Activated naive CD8-positive, alpha-beta T cell treated with anti-CD3 and anti-CD28 coated beads, Interleukin-2, amount 10 ng/mL, durations not matched to agents 7 days and 5 days (primary cell): ENCODE data around the gene WWOX. TPM values are rescaled to one million over a fixed set of nuclear protein-coding genes. Genes with fewer than 3 reads are reported as not detected.

Source experiments
- ATAC-seq: fragments of 150-1000 bp; cut with Tn5 transposase; one replicate; pipeline ENCODE4 v1.10.0; 2021; ENCODE audit warnings: low read depth, moderate library complexity
- POLR2A ChIA-PET: fragments of 350-600 bp; sonication (Branson Sonifier 250); formaldehyde crosslinking; loops from one replicate; lab custom pipeline; 2021; ENCODE audit warnings: antibody characterized with exemption; lab: Charles Lee
- DNase-seq: peaks from one replicate; pipeline ENCODE4 v3.0.0; 2021
- H3K27ac Mint-ChIP-seq: one replicate; pipeline ENCODE4 v1.8.0; 2022; ENCODE audit warnings: mild to moderate bottlenecking, mixed read lengths
- H3K27me3 Mint-ChIP-seq: one replicate; pipeline ENCODE4 v1.8.0; 2022; ENCODE audit warnings: mild to moderate bottlenecking, moderate library complexity, mixed read lengths
- H3K36me3 Mint-ChIP-seq: one replicate; pipeline ENCODE4 v1.8.0; 2021; ENCODE audit warnings: mild to moderate bottlenecking, mixed read lengths
- H3K4me1 Mint-ChIP-seq: one replicate; pipeline ENCODE4 v1.8.0; 2021; ENCODE audit warnings: mixed read lengths
- H3K4me3 Mint-ChIP-seq: one replicate; pipeline ENCODE4 v1.8.0; 2022; ENCODE audit warnings: mild to moderate bottlenecking, moderate library complexity, mixed read lengths
- H3K9me3 Mint-ChIP-seq: one replicate; pipeline ENCODE4 v1.8.0; 2021; ENCODE audit warnings: mixed read lengths
- total RNA-seq, 2 experiments: library from RNA; stranded (reverse); gene quantifications; one replicate each; pipeline ENCODE4 v1.2.3, GENCODE V29; 2021

WWOX gene
- total RNA-seq, 2 experiments from 2014 or later = 26.8 to 27.7 TPM

DNA sequence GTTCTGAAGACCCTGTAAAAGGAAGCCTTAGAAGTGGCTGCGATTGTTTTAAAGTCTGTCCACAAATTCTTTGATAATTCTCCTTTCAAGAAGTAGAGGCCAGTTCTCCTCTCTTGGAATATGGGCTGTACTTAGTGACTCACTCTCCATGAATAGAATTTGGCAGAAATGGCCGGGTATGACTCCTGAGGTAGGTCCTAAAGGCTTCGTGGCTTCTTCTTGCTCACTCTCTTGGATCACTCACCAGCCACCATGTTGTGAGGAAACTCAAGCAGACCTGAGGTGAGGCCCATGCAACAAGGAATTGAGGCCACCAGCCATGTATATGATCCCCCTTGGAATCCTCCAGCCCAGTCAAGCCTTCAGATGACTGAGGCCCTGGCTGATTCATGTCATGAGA lies 75.8 kb downstream of the WWOX start:
- H3K4me3 Mint-ChIP-seq = no peak overlapping the region
- no peaks in the 10 kb centered on the region for H3K27me3 Mint-ChIP-seq
- DNase-seq = no peak
- no peaks in the 10 kb centered on the region for H3K4me1 Mint-ChIP-seq
- no peaks in the 10 kb centered on the region for H3K36me3 Mint-ChIP-seq
- no peak for ATAC-seq
- no peak overlapping the region for H3K27ac Mint-ChIP-seq
- POLR2A ChIA-PET = no interaction called here
- H3K9me3 Mint-ChIP-seq = peaks cover 3% of the 10 kb centered on the region

DNA sequence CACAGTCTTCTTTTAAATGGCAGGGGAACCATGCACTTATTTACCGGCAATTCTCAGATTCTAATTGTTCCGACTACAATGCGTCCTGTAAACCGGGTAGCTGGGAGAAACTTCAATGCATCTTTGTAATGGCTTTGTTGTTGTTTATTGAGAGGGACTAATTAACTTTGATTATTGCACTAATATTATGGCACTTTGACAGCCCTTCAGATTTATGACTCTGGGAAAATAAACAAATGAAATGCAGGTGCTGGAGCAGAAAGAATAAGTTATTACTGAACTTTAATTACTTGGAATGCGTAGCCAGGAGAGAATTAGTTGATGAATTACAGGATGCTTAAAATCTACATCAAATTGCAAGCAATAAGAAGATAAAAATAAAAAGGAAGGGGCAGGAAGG lies 77.0 kb downstream of the WWOX start:
- DNase-seq (no peak), ATAC-seq (no peak)
- POLR2A ChIA-PET = no interaction called here
- H3K36me3 Mint-ChIP-seq = no peaks in the 10 kb centered on the region
- H3K9me3 Mint-ChIP-seq = peaks cover 3% of the 10 kb centered on the region
- no peaks in the 10 kb centered on the region for H3K27me3 Mint-ChIP-seq
- no peaks in the 10 kb centered on the region for H3K4me1 Mint-ChIP-seq
- no peak overlapping the region for H3K27ac Mint-ChIP-seq
- no peak overlapping the region for H3K4me3 Mint-ChIP-seq

DNA sequence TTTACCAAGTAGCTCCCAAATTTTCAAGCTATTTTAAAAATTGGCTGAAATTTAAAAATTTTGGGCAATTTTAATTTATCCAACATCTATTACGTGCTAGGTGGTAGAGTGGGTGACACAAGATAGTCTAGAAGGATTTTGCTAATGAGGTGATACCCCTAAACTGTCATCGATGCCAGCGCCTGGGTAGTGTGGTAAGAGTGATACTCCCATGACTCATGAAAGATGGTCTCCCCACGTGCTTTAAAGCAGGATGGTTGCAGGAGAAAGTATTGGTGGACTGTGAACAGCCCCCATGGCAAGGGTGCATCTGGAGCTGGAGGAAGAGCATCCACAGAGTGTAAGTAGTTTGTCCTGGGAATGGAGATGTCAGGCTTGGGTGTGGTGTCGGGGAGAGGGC lies 77.8 kb downstream of the WWOX start:
- ATAC-seq (no peak), DNase-seq (no peak)
- H3K27me3 Mint-ChIP-seq = no peaks in the 10 kb centered on the region
- peaks cover 3% of the 10 kb centered on the region for H3K9me3 Mint-ChIP-seq
- no peak overlapping the region for H3K4me3 Mint-ChIP-seq
- H3K36me3 Mint-ChIP-seq = no peaks in the 10 kb centered on the region
- H3K4me1 Mint-ChIP-seq = no peaks in the 10 kb centered on the region
- POLR2A ChIA-PET = no interaction called here
- no peak overlapping the region for H3K27ac Mint-ChIP-seq

DNA sequence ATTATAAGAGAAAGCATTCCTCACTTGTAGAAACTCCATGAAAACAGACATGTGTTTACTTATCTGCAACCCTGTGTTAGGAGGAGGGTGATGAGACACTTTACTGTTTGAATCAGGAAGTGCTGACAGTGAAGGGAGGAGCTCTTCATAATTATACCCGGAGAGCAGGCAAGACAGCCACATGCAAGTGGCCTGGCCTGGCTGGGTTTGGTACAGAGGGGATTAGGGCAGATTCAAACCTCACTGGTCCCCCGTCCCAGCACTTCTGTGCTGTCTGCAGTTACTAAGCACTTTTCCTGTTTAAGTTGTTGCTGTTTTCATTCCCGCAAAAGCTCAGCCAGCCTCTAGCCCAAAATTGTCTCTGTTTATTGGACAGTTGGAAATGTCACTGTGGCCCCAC lies 78.5 kb downstream of the WWOX start:
- no peaks in the 10 kb centered on the region for H3K27me3 Mint-ChIP-seq
- no peak for ATAC-seq
- POLR2A ChIA-PET = no interaction called here
- H3K4me3 Mint-ChIP-seq = no peak overlapping the region
- DNase-seq = no peak
- peaks cover 3% of the 10 kb centered on the region for H3K9me3 Mint-ChIP-seq
- no peak overlapping the region for H3K27ac Mint-ChIP-seq
- no peaks in the 10 kb centered on the region for H3K36me3 Mint-ChIP-seq
- H3K4me1 Mint-ChIP-seq = no peaks in the 10 kb centered on the region

DNA sequence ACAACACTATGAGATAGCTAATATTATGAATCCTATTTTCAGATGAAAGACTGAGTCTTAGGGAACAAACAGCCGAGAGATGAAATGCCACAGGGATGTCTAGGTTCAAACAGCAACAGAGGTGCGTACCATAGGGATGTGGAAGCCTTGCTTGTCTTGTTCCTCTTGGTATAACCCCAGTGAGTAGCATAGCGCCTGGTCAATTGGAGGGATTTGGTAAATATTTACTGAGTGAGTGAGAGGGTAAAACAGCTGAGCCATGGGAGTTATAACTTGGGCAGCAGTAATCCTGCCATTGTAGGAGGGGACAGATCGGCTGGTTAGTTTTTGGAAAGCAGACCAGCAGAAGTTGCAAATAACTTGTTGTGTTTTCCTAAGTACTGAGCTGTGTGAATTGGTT lies 80.2 kb downstream of the WWOX start:
- Mint-ChIP-seq H3K27me3 (no peaks in the 10 kb centered on the region), H3K4me1 (no peaks in the 10 kb centered on the region), H3K9me3 (no peaks in the 10 kb centered on the region), H3K36me3 (no peaks in the 10 kb centered on the region), H3K27ac (no peak overlapping the region), H3K4me3 (no peak overlapping the region)
- DNase-seq (no peak), ATAC-seq (no peak)
- POLR2A ChIA-PET = no interaction called here

DNA sequence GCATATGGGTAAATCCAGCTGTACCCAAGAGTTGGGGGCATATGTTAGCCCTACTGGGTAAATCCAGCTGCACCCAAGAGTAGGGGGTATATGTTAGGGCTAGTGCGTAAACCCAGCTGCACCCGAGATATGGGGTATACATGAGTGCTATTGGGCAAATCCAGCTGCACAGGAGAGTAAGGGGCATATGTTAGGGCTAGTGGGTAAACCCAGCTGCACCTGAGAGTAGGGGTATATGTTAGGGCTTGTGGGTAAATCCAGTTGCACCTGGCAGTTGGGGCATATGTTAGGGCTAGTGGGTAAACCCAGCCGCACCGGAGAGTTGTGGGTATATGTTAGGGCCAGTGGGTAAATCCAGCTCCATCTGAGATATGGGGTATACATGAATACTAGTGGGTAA lies 80.9 kb downstream of the WWOX start:
- Mint-ChIP-seq H3K27me3 (no peaks in the 10 kb centered on the region), H3K9me3 (no peaks in the 10 kb centered on the region), H3K4me1 (no peaks in the 10 kb centered on the region), H3K27ac (no peak overlapping the region), H3K36me3 (no peaks in the 10 kb centered on the region), H3K4me3 (no peak overlapping the region)
- no peak for ATAC-seq
- POLR2A ChIA-PET = no interaction called here
- no peak for DNase-seq

DNA sequence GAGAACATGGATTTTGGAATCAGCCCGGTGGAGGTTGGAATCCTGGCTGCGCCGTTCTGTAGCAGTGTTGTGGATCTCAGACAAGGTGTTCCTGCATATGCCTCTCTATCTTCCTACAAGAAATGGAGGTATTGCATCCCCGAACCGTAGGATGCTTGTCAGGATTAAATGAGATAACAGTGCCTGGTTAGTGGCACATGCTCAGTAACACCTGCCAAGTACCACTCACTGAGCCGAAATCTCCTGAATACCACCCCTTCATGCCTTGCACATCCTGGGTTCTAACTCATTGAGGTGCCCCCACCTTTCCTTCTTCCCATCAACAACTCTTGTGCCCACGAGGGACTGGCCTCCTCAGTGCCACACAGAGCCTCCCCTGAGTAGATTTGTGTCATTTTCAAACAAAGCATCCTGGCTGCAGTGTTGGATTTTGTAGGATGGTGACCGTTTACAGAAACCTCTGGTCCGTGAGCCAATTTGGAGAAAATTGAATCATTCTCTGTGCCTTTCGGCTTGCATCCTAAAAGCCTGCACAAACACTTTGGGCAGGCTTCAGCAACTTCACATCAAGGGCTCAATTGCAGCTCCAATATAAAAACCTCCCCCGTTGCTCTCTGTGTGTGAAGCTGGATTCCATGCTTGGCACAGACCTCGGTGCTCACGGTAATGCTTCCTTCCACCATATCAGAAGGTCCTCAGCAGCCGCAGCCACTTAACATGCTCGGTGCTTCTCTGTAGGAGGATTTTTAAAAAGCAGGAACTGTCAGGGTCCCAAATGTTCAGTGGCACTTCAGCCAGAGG lies 84.2 kb downstream of the WWOX start:
- POLR2A ChIA-PET = no interaction called here
- Mint-ChIP-seq H3K9me3 (no peaks in the 10 kb centered on the region), H3K4me1 (no peaks in the 10 kb centered on the region), H3K27ac (no peak overlapping the region), H3K4me3 (no peak overlapping the region), H3K36me3 (no peaks in the 10 kb centered on the region), H3K27me3 (no peaks in the 10 kb centered on the region)
- ATAC-seq (no peak), DNase-seq (no peak)

DNA sequence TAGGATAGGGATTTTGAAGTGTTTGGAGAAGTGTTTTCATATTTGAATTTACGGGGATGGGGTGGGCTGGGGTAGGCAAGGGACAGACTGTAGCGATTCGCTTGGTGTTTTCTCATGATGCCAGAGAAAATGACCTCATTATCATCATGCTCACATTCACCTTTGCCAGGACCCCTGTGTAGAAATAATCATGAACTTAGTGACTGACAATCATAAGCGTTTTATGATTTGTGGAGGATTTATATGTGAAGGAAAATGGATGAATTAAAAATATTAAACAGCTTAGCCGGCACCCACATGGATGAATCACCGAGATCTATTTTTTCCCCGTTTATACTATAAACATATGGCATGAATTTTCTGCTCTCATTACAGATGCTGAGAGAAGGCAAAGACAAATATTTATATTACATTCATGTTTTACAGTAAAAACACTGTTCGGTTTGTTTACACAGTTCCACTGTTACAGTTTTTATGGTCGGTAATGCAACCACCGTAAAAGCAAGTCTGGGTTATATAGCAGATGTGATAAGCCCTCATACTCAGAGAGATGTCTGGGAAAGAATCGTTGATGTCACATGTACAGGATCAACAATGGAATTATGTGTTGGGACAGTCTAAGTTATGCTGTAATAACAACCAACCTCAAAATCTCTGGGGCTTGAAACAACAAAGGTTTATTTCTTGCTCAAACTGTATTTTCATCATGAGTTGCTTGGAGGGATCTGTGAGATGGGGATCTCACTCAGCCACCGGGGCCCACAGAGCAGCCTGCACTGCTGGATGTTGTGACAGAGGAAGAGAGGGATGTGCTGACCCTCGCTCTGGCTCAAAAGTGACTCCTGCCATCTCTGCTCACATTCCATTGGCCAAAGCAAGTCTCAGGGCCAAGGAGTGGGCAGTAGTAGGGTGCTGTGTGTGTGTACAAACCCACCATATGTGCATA lies 85.1 kb downstream of the WWOX start:
- H3K36me3 Mint-ChIP-seq = no peaks in the 10 kb centered on the region
- no peaks in the 10 kb centered on the region for H3K4me1 Mint-ChIP-seq
- DNase-seq (no peak), ATAC-seq (no peak)
- H3K27ac Mint-ChIP-seq = no peak overlapping the region
- peaks cover 1% of the 10 kb centered on the region for H3K9me3 Mint-ChIP-seq
- H3K27me3 Mint-ChIP-seq = no peaks in the 10 kb centered on the region
- POLR2A ChIA-PET = no interaction called here
- no peak overlapping the region for H3K4me3 Mint-ChIP-seq

DNA sequence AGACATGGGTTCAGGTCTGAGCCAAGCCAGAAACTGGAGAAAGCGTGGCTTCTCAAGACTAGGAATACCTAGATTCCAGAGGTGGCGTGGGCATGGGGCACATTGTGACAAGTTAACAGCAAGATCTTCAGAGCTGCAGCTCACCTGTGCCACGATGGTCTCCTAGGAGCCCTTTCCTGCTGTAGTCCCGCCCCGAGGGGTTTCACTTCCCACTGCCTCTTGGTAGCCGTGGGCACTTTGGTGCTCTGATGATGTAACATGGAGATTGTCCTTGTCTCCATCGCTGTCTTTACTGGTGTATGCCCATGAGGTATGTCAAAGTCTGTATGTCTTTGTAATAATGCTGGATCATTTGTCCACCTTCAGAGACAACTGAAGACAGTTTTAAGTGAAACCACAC lies 89.7 kb downstream of the WWOX start:
- POLR2A ChIA-PET = no interaction called here
- peaks cover 2% of the 10 kb centered on the region for H3K9me3 Mint-ChIP-seq
- no peaks in the 10 kb centered on the region for H3K27me3 Mint-ChIP-seq
- H3K4me1 Mint-ChIP-seq = no peaks in the 10 kb centered on the region
- ATAC-seq (no peak), DNase-seq (no peak)
- no peak overlapping the region for H3K27ac Mint-ChIP-seq
- H3K4me3 Mint-ChIP-seq = no peak overlapping the region
- no peaks in the 10 kb centered on the region for H3K36me3 Mint-ChIP-seq

DNA sequence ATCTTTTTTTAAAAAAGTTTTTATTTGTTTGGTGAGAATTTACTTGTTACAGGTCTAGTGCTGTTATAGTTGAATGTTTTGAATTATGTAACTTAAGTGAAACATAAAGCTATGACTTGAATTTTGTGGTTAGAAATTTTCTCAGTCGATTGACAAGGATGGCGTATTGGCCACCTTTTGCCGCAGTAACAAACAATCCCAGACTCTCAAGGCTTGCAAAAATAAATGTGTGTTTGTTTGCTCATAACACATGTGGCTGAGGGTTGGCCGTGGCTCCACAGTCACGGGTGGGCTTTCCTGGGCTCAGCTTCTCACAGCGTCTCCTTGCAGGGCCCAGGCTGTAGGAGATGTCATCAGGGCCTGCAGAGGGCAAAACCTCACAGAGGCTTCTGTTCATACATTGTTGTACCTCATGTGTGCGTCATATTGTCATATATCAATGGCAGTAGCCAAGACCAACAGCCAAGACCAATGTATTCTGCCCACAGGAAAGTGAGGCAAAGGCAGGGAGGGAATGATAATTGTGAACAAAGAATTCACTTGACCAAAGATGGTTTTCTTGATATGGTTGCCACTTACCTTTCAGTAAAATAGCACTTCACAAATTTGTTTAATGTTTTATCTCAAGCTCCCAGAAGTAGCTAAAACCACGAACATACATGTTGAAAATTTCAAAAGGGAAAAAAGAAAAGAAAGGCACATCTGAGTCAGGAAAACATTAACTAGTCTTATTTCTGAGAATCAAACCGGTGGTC lies 93.5 kb downstream of the WWOX start:
- Mint-ChIP-seq H3K36me3 (no peaks in the 10 kb centered on the region), H3K9me3 (peaks cover 2% of the 10 kb centered on the region), H3K27me3 (no peaks in the 10 kb centered on the region), H3K4me1 (no peaks in the 10 kb centered on the region), H3K27ac (no peak overlapping the region), H3K4me3 (no peak overlapping the region)
- no peak for DNase-seq
- no peak for ATAC-seq
- POLR2A ChIA-PET = no interaction called here

DNA sequence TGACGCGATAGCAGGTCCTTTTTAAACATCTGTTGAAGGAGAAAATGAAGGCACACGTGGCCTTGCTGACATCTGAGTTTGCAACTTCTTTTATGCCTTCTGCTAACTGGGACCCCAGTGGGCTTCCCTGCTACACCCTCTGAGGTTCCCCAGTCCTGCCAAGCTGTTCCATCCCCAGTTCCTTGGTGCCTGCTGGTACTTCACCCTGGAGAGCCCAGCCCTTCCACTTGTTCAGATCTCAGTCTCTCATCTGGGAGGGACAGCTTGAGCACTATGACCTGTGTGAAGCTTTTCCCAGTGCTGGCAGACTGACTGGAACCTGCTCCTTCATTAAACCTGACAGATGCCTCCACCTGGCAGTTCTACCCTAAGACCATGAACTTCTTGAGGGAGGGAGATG lies 95.5 kb downstream of the WWOX start:
- DNase-seq (no peak), ATAC-seq (no peak)
- POLR2A ChIA-PET = no interaction called here
- Mint-ChIP-seq H3K36me3 (peaks cover 1% of the 10 kb centered on the region), H3K27me3 (no peaks in the 10 kb centered on the region), H3K4me1 (no peaks in the 10 kb centered on the region), H3K27ac (no peak overlapping the region), H3K9me3 (peaks cover 1% of the 10 kb centered on the region), H3K4me3 (no peak overlapping the region)

DNA sequence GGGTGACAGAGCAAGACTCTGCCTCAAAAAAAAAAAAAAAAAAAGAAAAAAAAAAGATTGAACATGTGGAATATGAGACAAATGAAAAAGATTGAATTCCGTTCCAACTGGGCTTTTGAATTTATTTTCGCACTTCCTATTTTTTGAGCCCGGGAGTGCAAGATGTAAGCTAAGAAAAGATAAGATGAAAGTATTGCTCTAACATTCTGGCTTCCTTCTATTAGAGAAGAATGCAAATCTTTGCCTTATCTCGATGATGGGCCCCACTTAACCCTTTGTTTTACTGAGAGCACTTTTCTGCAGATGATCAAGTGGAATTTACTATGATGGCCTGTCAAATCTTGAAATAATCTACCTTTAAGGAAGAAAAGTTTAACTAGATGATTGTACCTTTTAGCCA lies 96.3 kb downstream of the WWOX start:
- ATAC-seq (no peak), DNase-seq (no peak)
- Mint-ChIP-seq H3K27ac (no peak overlapping the region), H3K4me1 (no peaks in the 10 kb centered on the region), H3K9me3 (peaks cover 1% of the 10 kb centered on the region), H3K4me3 (no peak overlapping the region), H3K27me3 (no peaks in the 10 kb centered on the region), H3K36me3 (peaks cover 1% of the 10 kb centered on the region)
- POLR2A ChIA-PET = no interaction called here

DNA sequence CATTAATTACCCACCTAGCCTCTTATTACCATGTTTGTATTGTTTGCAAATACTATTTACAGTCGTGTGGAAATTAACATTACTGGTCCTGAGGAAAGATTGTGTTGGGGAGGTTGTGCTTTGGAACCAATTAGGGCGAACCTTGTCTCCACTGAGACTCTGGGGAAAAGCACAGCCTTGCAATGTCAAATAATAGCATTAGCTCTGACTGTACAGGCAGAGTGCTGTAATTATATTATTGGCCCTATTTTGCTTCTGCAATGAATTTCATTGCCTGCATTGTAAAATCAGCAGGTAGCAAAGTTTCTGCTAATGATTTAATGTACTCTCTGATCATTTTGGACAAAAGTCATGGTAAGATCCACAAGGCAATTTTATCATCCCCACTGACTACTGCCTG lies 97.0 kb downstream of the WWOX start:
- POLR2A ChIA-PET = no interaction called here
- no peaks in the 10 kb centered on the region for H3K4me1 Mint-ChIP-seq
- ATAC-seq (no peak), DNase-seq (no peak)
- peaks cover 1% of the 10 kb centered on the region for H3K36me3 Mint-ChIP-seq
- peaks cover 1% of the 10 kb centered on the region for H3K9me3 Mint-ChIP-seq
- no peak overlapping the region for H3K4me3 Mint-ChIP-seq
- H3K27me3 Mint-ChIP-seq = no peaks in the 10 kb centered on the region
- no peak overlapping the region for H3K27ac Mint-ChIP-seq
